GM18517 (cell line): ENCODE data around the gene RANBP17.

Experiments used
- ATAC-seq: cut with Tn5 transposase; IDR thresholded peaks from one replicate; pipeline ENCODE4 v1.9.1; 2021; ENCODE audit warnings: mild to moderate bottlenecking, moderate library complexity; ENCODE audit not compliant: unreplicated experiment

The RANBP17 gene

DNA sequence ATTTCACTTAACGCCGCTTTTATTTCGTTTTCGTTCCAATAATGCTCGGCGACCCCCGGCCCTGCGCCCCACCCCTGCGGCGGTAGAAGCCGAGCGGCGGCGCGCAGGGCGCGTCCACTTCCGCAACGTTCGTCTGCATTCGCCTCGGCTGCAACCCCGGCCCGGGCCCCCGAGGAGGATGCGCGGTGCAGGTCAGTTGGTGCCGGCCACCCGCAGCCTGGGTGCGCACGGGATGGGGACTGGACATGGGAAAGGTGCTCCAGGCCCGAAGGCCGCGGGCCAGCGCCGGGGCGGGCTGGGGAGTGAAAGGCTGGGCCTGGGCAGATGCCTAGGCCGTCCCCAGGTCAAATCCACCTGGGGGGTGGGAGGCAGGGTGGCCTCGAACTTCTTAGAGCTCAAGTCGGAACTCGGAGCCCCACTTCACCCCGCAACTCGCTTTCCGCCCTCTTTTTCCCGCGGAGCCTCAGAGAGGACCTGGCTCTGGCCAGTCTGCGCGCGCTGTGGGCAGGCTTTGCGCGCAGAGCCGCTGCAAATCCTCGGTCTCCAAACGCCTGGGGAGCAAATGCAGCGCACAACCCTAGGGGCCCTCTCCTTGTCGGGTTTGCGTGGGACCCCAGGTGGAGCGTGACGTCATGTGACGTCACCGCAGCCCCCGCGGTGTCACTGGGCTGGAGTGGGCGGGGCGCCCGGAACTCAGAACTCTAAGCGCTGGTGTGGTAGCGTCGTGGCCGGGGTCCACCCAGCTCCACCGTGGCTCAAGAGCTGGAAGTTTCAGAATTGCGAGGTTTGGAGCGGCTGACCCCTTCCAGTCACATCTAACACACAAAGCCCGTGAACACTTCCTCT is 450.5 kb downstream of the RANBP17 start:
- ATAC-seq = no peak

DNA sequence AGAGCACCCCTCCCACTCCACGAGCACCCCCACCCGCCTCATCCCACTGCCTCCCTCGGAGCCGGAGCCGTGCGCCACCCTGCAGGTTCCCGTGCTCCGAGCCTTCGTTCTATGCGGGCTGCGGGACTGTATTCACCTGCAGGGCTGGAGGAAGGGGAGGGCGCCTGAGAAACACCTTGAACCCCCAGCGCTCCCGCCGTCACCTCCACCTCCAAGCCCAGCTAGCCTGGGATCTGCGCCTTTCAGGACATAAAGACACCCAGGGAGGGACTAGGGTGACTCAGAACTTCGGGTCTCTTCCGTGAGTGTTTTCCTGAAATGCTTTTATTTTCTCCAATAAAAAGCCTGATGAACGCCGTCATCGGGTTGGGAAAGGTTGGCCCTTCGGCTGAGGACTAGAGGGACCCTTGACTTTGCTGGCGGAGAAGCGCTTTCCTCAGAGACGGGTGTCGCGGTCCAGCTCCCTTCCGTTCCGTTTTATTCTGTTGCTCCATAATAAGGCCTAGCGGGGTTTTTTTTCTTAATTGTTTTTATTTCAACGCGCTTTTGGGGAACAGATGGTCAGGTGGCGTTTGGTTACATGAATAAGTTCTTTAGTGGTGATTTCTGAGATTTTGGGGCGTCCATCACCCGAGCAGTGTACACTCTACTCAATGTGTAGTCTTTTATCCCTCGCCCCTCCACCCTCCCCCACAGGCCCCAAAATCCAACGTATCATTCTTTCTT is 451.8 kb downstream of the RANBP17 start:
- no peak for ATAC-seq

DNA sequence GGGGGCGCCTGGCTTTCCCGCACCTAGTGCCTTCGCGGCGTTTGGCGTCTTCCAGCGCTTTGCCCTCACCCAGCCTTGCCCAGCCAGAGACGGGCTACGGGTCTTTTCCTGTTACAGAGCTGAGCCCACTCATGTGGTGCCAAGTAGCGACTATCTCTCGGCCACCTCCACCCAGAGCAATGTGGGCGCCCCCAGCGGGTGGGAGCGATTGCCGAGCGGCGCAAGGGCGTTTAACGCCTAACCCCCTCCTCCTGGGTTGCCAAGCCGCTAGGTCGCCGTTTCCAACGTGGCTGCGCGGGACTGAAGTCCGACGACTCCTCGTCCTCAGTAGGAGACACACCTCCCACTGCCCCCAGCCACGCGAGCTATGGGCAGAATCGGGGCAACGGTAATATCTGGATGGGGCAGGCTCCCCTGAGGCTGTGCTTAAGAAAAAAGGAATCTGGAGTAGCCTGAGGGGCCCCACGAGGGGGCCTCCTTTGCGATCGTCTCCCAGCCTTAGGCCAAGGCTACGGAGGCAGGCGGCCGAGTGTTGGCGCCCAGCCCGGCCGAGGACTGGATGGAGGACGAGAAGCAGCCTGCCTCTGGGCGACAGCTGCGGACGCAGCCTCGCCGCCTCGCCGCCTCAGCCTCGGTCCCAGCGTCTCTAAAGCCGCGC is 453.0 kb downstream of the RANBP17 start:
- no peak for ATAC-seq

DNA sequence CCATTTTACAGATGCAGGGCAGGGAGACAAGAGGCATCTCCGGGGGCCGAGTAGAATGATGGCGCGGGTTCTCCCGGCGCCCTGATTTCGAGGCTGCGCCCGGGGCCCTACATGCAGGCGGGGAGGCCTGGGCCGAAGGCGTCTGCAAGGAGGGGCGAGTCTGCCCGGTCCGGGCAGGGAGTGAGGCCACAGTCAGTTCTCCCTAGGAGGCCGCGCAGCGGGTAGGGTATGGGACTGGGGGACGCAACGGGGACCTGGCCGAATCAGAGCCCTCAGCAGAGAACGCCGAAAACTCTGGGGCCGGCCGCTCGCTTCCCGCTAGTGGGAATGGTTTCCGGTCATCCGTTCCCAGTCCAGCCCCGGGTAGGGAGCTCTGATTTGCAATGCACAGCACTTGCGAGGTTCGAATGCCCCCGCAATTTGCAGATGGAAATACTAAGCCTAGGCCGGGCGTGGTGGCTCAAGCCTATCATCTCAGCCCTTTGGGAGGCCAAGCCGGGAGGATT is 453.6 kb downstream of the RANBP17 start:
- no peak for ATAC-seq

DNA sequence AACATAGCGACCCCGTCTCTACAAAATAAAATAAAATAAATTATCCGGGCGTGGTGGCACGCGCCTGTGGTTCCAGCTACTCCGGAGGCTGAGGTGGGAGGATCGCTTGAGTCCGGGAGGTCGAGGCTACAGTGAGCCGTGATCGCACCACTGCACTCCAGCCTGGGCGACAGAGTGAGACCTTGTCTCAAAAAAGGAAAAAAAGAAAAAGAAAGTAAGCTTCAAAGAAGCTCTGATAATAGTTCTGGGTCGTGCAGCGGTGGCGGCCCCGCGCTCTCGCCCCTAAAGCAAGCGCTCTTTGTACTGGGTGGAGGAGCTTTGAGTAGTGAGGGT is 454.1 kb downstream of the RANBP17 start:
- ATAC-seq = no peak

DNA sequence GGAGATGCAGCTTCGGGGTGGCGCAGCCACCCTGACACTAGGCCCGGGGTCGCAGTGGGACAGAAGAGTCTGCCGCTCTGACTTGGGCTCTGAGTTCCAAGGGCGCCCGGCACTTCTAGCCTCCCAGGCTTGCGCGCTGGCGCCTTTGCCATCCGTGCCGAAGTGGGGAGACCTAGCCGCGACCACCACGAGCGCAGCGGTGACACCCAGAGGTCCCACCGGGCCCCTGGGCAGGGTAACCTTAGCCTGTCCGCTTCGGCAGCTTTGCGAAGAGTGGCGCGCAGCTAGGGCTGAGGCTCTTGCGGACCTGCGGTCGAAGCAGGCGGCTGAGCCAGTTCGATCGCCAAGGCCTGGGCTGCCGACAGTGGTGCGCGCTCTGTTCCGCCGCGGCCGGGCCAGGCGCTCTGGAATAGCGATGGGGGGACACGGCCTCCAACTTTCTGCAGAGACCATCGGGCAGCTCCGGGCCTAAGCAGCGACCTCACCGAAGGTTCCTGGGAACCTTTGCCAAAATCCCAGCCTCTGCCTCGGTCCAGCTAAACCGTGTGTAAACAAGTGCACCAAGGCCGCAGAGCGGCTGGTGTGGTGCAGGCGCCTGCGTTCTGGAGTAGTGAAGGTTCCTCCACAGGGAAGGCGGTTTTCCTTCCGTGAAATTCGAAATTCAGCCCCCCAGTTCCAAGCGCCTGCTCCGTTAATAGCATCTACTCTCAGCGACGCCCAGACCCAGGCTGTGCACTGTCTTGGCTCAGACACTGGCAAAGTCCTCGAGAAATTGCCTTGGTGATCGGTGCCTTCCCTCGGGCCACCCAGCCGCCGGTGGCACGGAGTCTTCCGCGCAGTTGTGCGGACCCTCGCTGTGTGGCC is 454.7 kb downstream of the RANBP17 start:
- no peak for ATAC-seq

DNA sequence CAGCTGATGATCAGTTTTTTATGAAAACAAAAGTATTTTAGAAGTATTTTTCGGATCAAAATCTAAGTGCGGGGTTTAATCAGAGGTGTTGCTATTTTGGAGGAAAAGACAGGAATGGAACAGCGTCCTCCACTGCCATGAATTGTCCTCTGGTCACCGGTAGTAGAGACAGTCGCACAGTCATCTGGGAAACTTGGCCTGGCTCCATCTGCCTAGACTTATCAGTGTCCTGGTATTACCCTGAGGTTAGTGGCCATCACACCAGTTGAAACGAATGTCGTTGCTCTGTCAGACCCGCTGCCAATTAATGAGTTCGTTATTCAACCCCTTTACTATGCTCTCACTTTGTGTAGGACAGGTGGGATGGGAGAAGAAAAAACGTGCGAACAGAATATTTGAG is 455.4 kb downstream of the RANBP17 start:
- no peak for ATAC-seq

DNA sequence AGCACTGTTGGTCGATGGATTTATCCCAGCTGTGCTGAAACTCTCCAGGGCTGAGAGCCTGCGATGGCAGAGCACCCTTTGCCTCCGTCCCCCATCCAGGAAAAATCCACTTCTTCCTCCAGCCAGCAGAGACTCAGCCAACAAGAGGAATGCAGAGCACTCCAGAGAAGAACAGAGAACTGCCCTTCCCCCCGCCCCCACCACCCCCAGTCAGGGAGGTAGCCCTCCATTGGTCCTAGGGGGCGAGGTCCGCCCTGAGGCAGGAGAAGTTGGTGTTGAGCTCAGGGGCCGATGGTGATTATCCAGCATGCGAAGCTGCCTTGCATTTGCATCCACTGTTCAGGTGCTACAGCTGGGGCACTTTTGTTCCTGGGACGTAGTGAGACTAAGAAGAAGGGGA is 456.2 kb downstream of the RANBP17 start:
- no peak for ATAC-seq

DNA sequence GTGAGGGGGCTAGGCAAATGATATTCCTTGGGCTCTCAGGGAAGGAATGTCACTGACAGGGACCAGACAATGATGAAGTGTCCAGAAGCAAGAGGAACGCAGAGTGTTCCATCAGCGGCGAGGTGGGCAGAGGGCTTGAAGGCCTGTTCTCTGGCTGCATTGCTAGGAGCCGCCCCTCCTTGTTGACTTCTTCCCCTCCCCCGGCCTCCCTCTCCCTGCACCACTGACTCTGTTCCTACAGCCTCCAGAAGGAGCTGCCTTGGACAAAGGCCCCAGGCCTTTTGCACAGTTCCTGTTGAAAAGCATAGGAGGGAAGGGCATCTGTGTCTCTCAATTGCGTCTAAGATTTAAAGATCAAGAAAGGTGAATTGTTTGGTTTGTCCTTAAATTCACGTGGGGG is 459.6 kb downstream of the RANBP17 start:
- no peak for ATAC-seq

DNA sequence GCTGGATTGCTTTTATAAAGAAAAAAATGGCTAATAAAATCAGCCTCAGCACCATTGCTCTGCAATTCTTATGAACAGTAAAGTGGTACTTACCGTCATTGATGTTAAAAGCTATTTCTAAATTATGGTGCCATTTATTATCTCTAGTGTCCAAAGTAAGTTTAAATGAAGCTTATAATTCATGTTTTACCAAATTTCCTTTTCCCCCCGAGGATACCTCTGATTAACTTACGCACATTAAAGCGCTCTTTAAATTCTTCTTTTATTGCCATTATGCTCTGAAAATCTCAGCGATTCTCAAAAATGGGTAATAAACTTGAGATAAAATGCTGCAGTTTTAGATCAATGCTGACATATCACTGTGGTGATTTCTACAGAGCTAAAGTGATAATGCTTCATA is 460.7 kb downstream of the RANBP17 start:
- no peak for ATAC-seq

DNA sequence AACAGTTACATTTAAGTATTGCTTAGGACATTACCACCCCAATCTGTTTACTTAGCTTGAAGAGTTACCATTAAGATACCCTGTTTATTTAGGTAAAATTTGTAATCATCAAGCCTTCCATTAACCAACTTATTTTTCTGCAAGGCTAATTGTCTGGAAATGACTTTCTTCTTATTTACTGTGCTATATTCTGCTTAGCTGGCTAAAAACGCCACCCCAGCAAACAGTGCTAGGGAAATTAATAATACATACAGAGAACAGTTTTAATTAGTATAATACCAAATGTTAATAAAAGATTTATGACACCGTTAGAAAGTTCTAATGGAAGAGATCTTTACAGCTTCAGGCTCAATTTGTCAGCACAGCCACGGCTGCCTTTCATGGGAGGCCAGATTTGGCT is 461.2 kb downstream of the RANBP17 start:
- ATAC-seq = no peak

DNA sequence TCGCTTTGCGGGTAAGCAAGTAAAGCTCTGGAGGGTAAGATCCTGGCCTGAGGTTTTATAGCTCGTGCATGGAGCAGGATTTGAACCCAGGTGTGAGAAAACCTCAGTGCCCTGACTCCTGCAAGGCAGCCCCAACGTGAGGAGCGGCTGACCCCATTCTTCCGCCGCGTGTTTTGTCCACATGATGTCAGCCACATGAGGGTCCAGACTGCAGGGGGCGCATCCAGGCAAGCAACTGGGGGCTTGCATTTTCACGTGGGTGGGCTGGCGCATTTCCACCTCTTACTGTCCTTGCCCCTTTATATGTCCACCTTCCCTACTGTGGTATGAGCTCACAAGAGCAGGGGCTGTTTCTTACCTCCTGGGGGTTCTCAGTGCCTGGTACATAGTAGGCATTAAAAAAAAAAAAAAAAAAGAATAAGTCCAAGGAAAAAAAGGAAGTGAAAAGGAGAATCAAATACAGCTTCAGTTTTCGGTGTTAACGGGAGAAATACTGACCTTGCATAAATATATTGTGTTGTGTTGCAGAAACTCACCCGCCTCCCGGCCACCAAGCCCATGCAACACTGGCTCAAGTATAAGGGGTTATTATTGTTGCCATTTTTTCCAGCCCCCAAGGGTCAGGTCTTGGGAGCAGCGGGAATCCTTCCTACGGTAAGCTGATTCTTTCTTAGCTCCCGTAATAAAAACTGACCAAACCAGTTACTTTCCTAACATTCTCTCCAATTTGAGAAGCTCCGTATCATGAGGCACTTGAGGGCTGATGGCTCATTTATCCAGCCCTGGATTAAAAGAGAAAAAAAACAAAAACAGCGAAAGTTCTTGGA is 462.2 kb downstream of the RANBP17 start:
- ATAC-seq = no peak

DNA sequence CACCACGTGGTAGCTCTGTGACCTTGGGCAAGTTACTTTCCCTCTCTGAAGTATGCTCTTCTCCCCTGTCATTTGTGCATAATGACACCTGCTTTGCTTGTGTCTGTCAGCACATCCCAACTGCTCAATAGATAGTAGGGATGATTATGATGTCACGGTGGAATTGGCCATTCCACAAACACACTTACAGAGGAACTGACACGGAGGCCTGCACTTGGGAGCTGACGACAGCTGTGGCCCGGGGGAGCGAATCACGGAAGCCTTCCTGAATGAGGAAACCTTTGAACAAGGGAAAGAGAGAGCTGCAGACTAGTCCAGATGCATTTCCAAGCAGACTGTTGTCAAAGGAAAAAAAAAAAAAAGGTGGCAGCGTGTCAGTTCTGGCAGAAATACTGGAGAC is 468.2 kb downstream of the RANBP17 start:
- no peak for ATAC-seq

DNA sequence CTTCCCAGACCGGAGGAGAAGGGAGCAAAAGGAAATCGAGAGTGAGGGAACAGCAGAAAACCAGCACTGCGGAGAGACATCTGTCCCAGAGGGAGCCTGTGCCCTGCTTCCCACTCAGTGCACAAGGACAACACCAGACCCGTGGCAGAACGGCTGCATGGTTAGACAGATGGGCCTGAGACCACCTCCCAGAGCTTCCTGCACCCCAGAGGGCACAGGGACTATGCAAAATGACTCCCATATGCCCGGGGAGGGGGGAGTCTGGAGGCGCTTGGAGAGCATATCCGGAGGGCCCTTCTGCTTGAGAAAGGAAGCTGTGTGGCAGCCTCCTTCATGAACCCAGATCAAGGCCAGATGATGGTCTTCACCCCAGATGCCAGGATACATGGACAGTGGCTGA is 473.8 kb downstream of the RANBP17 start:
- no peak for ATAC-seq

DNA sequence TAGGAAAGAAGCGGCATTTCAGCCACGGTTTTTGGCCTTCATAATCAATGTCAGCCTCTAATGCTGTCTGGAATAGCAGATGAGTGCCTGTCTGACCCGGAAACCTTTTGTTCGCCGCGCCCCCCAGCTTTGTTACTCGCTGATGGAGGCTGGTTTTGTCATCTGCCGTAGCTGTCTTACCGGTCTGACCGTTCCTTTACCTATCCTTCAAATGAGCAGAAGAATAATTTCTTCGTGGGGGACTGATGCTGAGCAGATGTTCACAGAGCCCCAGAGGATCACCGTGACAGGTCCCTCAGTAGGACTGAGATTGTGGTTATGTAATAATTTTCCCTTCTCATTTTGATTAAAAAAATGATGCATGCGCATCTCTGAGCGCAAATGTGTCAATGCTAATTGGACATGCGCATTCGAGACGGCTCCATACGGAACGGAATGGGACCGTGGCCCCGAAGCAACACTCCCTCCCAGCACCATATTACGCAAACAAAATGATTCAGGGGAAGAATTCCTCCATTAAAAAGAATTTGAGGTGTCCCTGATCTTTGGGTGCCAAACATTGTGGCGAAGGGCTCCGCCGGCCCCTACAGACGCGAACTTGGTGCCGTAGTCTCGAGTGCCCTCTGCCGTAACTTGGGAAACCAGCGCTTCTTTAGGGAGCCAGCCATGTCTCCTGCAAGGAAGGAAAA is 474.8 kb downstream of the RANBP17 start:
- ATAC-seq = no peak

DNA sequence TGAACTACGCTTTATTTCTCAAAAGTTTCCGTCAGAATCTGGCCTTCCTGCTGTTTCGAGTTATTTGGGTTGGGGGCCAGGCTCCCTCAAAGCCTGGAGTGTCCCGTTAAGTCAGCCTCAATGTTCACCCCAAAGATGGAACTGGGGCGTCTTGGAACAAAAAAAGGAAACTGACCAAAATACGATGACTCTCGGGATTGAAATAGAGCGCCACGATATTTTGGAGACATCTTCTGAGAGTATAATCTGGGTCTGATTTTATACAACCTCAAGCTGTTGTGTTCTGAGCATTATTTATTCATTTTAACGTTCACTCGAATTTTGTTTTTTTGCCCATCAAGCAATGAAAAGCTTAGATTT is 475.4 kb downstream of the RANBP17 start:
- no peak for ATAC-seq

DNA sequence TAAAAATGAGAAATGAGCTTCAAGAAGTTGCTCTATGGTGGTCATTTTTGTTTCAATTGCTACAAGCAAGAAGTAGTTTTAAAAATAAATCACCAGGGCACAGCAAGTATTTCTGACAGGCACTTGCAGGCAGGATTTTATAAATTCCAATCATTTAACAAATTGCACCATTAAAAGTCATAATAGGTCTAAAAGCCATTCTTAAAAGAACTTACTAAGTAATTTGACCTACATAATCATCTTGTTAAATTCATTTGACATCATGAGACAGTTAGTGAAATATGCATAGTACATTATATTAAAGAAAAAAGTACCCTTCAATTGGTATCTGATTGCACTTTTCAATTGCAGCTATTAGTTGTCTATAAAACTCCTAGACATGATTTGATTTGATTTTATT is 478.2 kb downstream of the RANBP17 start:
- no peak for ATAC-seq

DNA sequence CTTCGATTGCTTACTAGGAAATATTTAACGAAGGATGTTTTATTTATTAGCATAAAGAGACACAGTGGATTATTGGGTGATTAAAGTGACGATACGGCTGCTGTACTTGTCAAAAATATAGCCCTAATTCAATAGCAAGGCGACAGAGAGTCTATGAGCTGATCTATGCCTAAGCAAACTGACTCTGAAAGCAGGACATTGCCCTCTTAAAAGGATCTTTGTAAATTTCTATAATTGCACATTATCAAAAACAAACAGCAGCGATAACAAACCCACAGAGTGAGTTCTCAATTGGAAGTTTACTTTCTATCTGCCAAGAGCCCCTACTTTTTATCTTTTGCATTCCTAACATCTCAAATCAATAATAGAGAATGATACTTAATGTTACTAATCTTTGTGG is 478.7 kb downstream of the RANBP17 start:
- no peak for ATAC-seq

DNA sequence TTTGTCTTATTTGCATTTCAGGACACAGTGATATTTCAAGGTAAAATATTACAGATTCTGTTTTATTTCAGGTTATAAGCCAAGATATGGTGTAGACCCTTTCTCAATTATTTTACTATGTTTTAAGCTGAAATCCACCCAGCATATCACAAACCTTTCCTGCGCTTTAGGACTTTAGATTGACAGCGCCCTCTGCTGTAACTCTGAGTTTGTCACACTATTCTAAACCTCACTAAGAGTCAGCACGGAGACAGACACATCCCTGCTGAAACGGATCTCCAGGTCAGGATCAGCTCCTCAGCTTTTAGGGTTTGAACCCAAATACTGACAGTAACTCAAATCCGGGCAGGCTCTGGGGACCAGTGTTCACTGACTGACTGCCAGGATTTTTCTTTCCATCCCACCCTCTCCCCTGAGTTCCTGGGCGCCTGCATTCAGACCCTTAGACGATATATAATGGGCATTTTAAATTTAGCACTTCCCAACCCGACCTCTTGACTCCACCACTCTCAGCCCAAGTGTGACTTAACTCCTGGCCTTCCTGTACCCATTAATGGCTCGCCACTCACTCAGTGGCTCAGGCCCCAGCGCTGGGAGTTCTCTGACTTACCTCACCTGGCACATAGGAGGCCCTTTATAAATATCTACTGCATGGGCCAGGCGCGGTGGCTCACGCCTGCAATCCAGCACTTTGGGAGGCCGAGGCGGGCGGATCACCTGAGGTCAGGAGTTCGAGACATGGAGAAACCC is 480.7 kb downstream of the RANBP17 start:
- ATAC-seq = no peak
